HEK293 (cell line): Measurements from ENCODE around the gene JAM3.

Source experiments
- ZNF10 ChIP-seq: fragments of 450-650 bp; formaldehyde crosslinking; IDR thresholded peaks from 2 replicates; pipeline ENCODE4 v1.5.1; 2017; ENCODE audit warnings: missing biosample characterization, missing genetic modification characterization
- ZNF121 ChIP-seq: fragments of 450-650 bp; formaldehyde crosslinking; IDR thresholded peaks from 2 replicates; pipeline ENCODE4 v1.5.1; 2016; ENCODE audit warnings: missing biosample characterization, missing genetic modification characterization
- ZNF311 ChIP-seq: fragments of 450-650 bp; formaldehyde crosslinking; IDR thresholded peaks from 2 replicates; pipeline ENCODE4 v1.5.1; 2017; ENCODE audit warnings: missing biosample characterization, missing genetic modification characterization, borderline replicate concordance
- ZNF660 ChIP-seq: fragments of 450-650 bp; IDR thresholded peaks from 2 replicates; pipeline ENCODE4 v1.5.1; 2018; ENCODE audit warnings: missing biosample characterization, mild to moderate bottlenecking, missing genetic modification characterization
- ZSCAN30 ChIP-seq: fragments of 450-650 bp; IDR thresholded peaks from 2 replicates; pipeline ENCODE4 v1.5.1; 2018; ENCODE audit warnings: missing biosample characterization, mild to moderate bottlenecking, missing genetic modification characterization, moderate library complexity
- TF ChIP-seq, protein P1 (sequence below): fragments of 450-650 bp; formaldehyde crosslinking; IDR thresholded peaks from 2 replicates; pipeline ENCODE4 v1.5.1; 2016; ENCODE audit warnings: missing biosample characterization, missing genetic modification characterization
- TF ChIP-seq, protein P2 (sequence below): fragments of 450-650 bp; formaldehyde crosslinking; IDR thresholded peaks from 2 replicates; pipeline ENCODE4 v1.5.1; 2016; ENCODE audit warnings: missing biosample characterization, missing genetic modification characterization, low read depth
- TF ChIP-seq, protein P3 (sequence below): fragments of 450-650 bp; formaldehyde crosslinking; IDR thresholded peaks from 2 replicates; pipeline ENCODE4 v1.5.1; 2016; ENCODE audit warnings: missing biosample characterization, missing genetic modification characterization
- TF ChIP-seq, protein P4 (sequence below): fragments of 450-650 bp; formaldehyde crosslinking; IDR thresholded peaks from 2 replicates; pipeline ENCODE4 v1.5.1; 2016; ENCODE audit warnings: missing biosample characterization, missing genetic modification characterization
- TF ChIP-seq, protein P5 (sequence below): fragments of 450-650 bp; formaldehyde crosslinking; IDR thresholded peaks from 2 replicates; pipeline ENCODE4 v1.5.1; 2017; ENCODE audit warnings: missing biosample characterization, missing genetic modification characterization

DNA sequence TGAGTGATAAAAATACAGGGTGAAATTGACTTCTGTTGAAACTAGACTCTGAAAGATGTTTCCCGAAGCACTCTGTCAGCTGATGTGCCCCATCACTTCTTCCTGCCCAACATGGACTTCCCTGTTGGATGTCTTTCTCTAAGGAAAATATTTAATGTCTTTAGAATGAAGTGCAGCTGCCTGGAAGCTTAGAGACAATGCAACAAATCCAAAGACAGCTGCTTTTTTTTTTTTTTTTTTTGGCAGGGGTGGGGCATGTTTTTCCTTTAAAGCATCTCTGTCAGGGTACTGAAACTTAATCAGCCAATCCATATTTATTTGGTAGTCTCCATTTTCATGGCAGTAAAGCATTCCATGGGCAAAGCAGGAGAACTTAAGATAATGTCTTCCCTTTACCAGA lies 5.9 kb downstream of the JAM3 start:
- TF ChIP-seq, protein P1, sequence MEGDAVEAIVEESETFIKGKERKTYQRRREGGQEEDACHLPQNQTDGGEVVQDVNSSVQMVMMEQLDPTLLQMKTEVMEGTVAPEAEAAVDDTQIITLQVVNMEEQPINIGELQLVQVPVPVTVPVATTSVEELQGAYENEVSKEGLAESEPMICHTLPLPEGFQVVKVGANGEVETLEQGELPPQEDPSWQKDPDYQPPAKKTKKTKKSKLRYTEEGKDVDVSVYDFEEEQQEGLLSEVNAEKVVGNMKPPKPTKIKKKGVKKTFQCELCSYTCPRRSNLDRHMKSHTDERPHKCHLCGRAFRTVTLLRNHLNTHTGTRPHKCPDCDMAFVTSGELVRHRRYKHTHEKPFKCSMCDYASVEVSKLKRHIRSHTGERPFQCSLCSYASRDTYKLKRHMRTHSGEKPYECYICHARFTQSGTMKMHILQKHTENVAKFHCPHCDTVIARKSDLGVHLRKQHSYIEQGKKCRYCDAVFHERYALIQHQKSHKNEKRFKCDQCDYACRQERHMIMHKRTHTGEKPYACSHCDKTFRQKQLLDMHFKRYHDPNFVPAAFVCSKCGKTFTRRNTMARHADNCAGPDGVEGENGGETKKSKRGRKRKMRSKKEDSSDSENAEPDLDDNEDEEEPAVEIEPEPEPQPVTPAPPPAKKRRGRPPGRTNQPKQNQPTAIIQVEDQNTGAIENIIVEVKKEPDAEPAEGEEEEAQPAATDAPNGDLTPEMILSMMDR (tag by site-specific recombination): no peak
- no peak for TF ChIP-seq ZNF660 (tag by site-specific recombination)
- TF ChIP-seq, protein P2, sequence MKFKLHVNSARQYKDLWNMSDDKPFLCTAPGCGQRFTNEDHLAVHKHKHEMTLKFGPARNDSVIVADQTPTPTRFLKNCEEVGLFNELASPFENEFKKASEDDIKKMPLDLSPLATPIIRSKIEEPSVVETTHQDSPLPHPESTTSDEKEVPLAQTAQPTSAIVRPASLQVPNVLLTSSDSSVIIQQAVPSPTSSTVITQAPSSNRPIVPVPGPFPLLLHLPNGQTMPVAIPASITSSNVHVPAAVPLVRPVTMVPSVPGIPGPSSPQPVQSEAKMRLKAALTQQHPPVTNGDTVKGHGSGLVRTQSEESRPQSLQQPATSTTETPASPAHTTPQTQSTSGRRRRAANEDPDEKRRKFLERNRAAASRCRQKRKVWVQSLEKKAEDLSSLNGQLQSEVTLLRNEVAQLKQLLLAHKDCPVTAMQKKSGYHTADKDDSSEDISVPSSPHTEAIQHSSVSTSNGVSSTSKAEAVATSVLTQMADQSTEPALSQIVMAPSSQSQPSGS (tag by site-specific recombination): no peak
- TF ChIP-seq, protein P3, sequence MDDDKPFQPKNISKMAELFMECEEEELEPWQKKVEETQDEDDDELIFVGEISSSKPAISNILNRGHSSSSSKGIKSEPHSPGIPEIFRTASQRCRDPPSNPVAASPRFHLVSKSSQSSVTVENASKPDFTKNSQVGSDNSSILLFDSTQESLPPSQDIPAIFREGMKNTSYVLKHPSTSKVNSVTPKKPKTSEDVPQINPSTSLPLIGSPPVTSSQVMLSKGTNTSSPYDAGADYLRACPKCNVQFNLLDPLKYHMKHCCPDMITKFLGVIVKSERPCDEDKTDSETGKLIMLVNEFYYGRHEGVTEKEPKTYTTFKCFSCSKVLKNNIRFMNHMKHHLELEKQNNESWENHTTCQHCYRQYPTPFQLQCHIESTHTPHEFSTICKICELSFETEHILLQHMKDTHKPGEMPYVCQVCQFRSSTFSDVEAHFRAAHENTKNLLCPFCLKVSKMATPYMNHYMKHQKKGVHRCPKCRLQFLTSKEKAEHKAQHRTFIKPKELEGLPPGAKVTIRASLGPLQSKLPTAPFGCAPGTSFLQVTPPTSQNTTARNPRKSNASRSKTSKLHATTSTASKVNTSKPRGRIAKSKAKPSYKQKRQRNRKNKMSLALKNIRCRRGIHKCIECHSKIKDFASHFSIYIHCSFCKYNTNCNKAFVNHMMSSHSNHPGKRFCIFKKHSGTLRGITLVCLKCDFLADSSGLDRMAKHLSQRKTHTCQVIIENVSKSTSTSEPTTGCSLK: no peak
- TF ChIP-seq, protein P4, sequence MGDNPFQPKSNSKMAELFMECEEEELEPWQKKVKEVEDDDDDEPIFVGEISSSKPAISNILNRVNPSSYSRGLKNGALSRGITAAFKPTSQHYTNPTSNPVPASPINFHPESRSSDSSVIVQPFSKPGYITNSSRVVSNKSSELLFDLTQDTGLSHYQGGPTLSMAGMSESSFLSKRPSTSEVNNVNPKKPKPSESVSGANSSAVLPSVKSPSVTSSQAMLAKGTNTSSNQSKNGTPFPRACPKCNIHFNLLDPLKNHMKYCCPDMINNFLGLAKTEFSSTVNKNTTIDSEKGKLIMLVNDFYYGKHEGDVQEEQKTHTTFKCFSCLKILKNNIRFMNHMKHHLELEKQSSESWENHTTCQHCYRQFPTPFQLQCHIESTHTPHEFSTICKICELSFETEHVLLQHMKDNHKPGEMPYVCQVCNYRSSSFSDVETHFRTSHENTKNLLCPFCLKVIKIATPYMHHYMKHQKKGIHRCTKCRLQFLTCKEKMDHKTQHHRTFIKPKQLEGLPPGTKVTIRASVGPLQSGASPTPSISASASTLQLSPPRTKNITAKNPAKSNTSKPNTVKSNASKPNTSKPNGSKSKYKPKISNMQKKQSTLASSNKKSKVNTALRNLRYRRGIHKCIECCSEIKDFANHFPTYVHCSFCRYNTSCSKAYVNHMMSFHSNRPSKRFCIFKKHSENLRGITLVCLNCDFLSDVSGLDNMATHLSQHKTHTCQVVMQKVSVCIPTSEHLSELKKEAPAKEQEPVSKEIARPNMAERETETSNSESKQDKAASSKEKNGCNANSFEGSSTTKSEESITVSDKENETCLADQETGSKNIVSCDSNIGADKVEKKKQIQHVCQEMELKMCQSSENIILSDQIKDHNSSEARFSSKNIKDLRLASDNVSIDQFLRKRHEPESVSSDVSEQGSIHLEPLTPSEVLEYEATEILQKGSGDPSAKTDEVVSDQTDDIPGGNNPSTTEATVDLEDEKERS: no peak
- no peak for TF ChIP-seq ZSCAN30 (tag by site-specific recombination)
- TF ChIP-seq, protein P5, sequence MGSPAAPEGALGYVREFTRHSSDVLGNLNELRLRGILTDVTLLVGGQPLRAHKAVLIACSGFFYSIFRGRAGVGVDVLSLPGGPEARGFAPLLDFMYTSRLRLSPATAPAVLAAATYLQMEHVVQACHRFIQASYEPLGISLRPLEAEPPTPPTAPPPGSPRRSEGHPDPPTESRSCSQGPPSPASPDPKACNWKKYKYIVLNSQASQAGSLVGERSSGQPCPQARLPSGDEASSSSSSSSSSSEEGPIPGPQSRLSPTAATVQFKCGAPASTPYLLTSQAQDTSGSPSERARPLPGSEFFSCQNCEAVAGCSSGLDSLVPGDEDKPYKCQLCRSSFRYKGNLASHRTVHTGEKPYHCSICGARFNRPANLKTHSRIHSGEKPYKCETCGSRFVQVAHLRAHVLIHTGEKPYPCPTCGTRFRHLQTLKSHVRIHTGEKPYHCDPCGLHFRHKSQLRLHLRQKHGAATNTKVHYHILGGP (tag by site-specific recombination): no peak
- TF ChIP-seq ZNF121 (tag by site-specific recombination): no peak
- no peak for TF ChIP-seq ZNF10 (tag by site-specific recombination)
- no peak for TF ChIP-seq ZNF311 (tag by site-specific recombination)
